K562 (cell line): ENCODE measurements around the gene ESPL1. TPM values are rescaled to one million over a fixed set of nuclear protein-coding genes. Genes with fewer than 3 reads are reported as not detected.

Experiments
- ATAC-seq: fragments of 200-7000 bp; cut with Tn5 transposase; 3 replicates; pipeline ENCODE4 v1.9.1; 2020; ENCODE audit warnings: moderate library complexity
- BruUV-seq: library from RNA; stranded (reverse); fragments of 400-500 nt; replicated peaks from 2 replicates; lab custom pipeline; 2021; lab: Mats Ljungman, UMichigan
- CTCF ChIA-PET: fragments of 300-600 bp; formaldehyde crosslinking; extraction: SDS; loops from one replicate; lab custom pipeline; 2021; ENCODE audit warnings: low intra/inter-chr PET ratio; lab: Yijun Ruan, JAX
- POLR2A ChIA-PET: fragments of 300-600, 350-650 bp; sonication (Branson Sonifier 250); formaldehyde crosslinking; extraction: SDS; loops from one replicate; lab custom pipeline; 2021; ENCODE audit warnings: antibody characterized with exemption, inconsistent platforms; lab: Yijun Ruan, JAX
- DNase-seq, 4 experiments: peaks; one replicate each; pipeline versions ENCODE4 v3.0.0 to v3.0.0-alpha.2; 2011 to 2018; ENCODE audit warnings: low spot score in 3 of 4, mixed read lengths in 3 of 4; ENCODE audit errors: extremely low read depth in 1 of 4
- FAIRE-seq: peaks from 2 replicates; lab custom pipeline; 2011; peaks lifted over from hg19 to GRCh38; lab: Jason Lieb, UNC
- H2AFZ ChIP-seq: 2 replicates; pipeline ENCODE4 v1.6.0; 2011; ENCODE audit warnings: low read depth, low read length, control low read depth, inconsistent platforms
- H3K27ac ChIP-seq: fragments of 200-600 bp; 3 replicates; pipeline ENCODE4 v1.8.0; 2011; ENCODE audit warnings: low read depth, mild to moderate bottlenecking, control low read depth, inconsistent platforms, low read length, moderate library complexity, mixed read lengths; ENCODE audit errors: extremely low read depth
- H3K27me3 ChIP-seq, 2 experiments: fragments of 300-600 bp in 1 of 2; 2 replicates in 1 of 2; 3 replicates in 1 of 2; pipeline versions ENCODE4 v1.6.0 to v1.8.0; 2011; ENCODE audit warnings: inconsistent platforms in 2 of 2, low read length in 2 of 2, mild to moderate bottlenecking in 1 of 2, mixed read lengths in 1 of 2, moderate library complexity in 1 of 2; ENCODE audit not compliant: control insufficient read depth in 2 of 2, insufficient read depth in 2 of 2
- H3K36me3 ChIP-seq: fragments of 300-600 bp; 3 replicates; pipeline ENCODE4 v1.8.0; 2011; ENCODE audit warnings: mild to moderate bottlenecking, low read length, inconsistent platforms; ENCODE audit not compliant: control insufficient read depth, insufficient read depth
- H3K4me1 ChIP-seq, 2 experiments: fragments of 200-600 bp in 1 of 2; replicated peaks in 1 of 2; 2 replicates in 1 of 2; 3 replicates in 1 of 2; pipeline versions ENCODE4 v1.5.1 to v1.8.0; 2011; ENCODE audit warnings: inconsistent platforms in 2 of 2, low read length in 2 of 2, mild to moderate bottlenecking in 1 of 2, mixed read lengths in 1 of 2, moderate library complexity in 1 of 2; ENCODE audit not compliant: control insufficient read depth in 2 of 2, insufficient read depth in 2 of 2
- H3K4me2 ChIP-seq: 2 replicates; pipeline ENCODE4 v1.6.1; 2011; ENCODE audit warnings: low read length, control low read depth, inconsistent platforms, mixed read lengths; ENCODE audit not compliant: insufficient read depth
- H3K4me3 ChIP-seq: fragments of 200-600 bp; sonication (generic), shearing (Covaris generic); 2 replicates; pipeline ENCODE4 v1.5.1; 2016; ENCODE audit warnings: control low read depth, inconsistent platforms
- H3K79me2 ChIP-seq: fragments of 200-600 bp; 3 replicates; pipeline ENCODE4 v1.8.0; 2011; ENCODE audit warnings: low read length, inconsistent platforms; ENCODE audit not compliant: control insufficient read depth, insufficient read depth
- H3K9ac ChIP-seq, 2 experiments: 2 replicates each; pipeline versions ENCODE4 v1.6.0 to v1.6.1; 2011; ENCODE audit warnings: low read depth in 2 of 2, low read length in 2 of 2, control low read depth in 1 of 2, inconsistent platforms in 1 of 2, mild to moderate bottlenecking in 1 of 2, mixed read lengths in 1 of 2; ENCODE audit not compliant: insufficient read depth in 1 of 2
- H3K9me1 ChIP-seq: one replicate; pipeline ENCODE4 v1.6.0; 2011; ENCODE audit warnings: inconsistent platforms, mild to moderate bottlenecking, low read length, moderate library complexity; ENCODE audit not compliant: control insufficient read depth, insufficient read depth
- H3K9me3 ChIP-seq: replicated peaks from 2 replicates; pipeline ENCODE4 v1.5.1; 2011; ENCODE audit warnings: low read depth, low read length, inconsistent platforms; ENCODE audit not compliant: control insufficient read depth, insufficient read depth
- H4K20me1 ChIP-seq: replicated peaks from 2 replicates; pipeline ENCODE4 v1.6.1; 2011; ENCODE audit warnings: low read length, inconsistent platforms, mixed read lengths; ENCODE audit not compliant: control insufficient read depth, insufficient read depth
- HNRNPLL ChIP-seq: fragments of 200-400 bp; formaldehyde crosslinking; IDR thresholded peaks from 2 replicates; pipeline ENCODE4 v1.6.1; 2017; ENCODE audit warnings: low read length, low read depth, mild to moderate bottlenecking; ENCODE audit not compliant: poor library complexity, severe bottlenecking
- JUNB ChIP-seq: fragments of 450-650 bp; formaldehyde crosslinking; conservative IDR thresholded peaks from 2 replicates; pipeline ENCODE4 v1.4.0; 2020; ENCODE audit warnings: mild to moderate bottlenecking
- MITF ChIP-seq: IDR thresholded peaks from 2 replicates; pipeline ENCODE4 v1.6.1; 2014; ENCODE audit warnings: antibody characterized with exemption
- NKRF ChIP-seq: fragments of 450-650 bp; IDR thresholded peaks from 2 replicates; pipeline ENCODE4 v1.6.1; 2016; ENCODE audit warnings: borderline replicate concordance
- SMAD4 ChIP-seq: fragments of 250-450 bp; sonication (Bioruptor Pico); conservative IDR thresholded peaks from 2 replicates; pipeline ENCODE4 v1.8.0; 2021; ENCODE audit warnings: inconsistent platforms, mild to moderate bottlenecking, moderate library complexity
- SP2 ChIP-seq: IDR thresholded peaks from 2 replicates; pipeline ENCODE4 v1.6.1; 2011; ENCODE audit warnings: mild to moderate bottlenecking, low read depth, low read length, moderate library complexity; ENCODE audit not compliant: poor library complexity, severe bottlenecking; ENCODE audit errors: extremely low read depth
- SRF ChIP-seq, 2 experiments: fragments of 250-450, 450-650 bp in 1 of 2; sonication (Bioruptor Pico) in 1 of 2; sonication (generic) in 1 of 2; formaldehyde crosslinking; IDR thresholded peaks; 2 replicates each; pipeline versions ENCODE4 v1.5.0 to v1.5.1; 2020 to 2022; ENCODE audit warnings: mild to moderate bottlenecking in 1 of 2, missing genetic modification reagents in 1 of 2
- TSHZ1 ChIP-seq: fragments of 250-450 bp; sonication (Bioruptor Pico); IDR thresholded peaks from 2 replicates; pipeline ENCODE4 v1.4.0; 2020; ENCODE audit warnings: mild to moderate bottlenecking, moderate library complexity
- ZNF561 ChIP-seq: fragments of 450-650 bp; formaldehyde crosslinking; conservative IDR thresholded peaks from 2 replicates; pipeline ENCODE4 v1.4.0; 2020; ENCODE audit warnings: mild to moderate bottlenecking, moderate library complexity
- WGBS: fragments of 100-300 bp; shearing (Covaris generic); methylation state at CpG from one replicate; pipeline ENCODE4 v1.1.6; 2016; ENCODE audit warnings: low coverage, mixed read lengths; ENCODE audit not compliant: insufficient coverage; ENCODE audit errors: missing lambda C conversion rate; 5-methylcytosine and 5-hydroxymethylcytosine counted together
- in situ Hi-C: fragments of 300-500 bp; cut with MboI; formaldehyde crosslinking; loops from 4 replicates; pipeline ENCODE4 v1.15.0; 2018; ENCODE audit warnings: inconsistent platforms, mixed read lengths
- intact Hi-C: fragments of 100-400 bp; cut with micrococcal nuclease; formaldehyde crosslinking; loops from 2 replicates; pipeline ENCODE4 v1.14.2; 2022
- polyA plus RNA-seq, 8 experiments: library from polyadenylated mRNA; depleted of rRNA in 4 of 8; stranded (reverse) in 5 of 8; unstranded in 3 of 8; fragments of >200 nt; fragmentation: Nextera tagmentation in 2 of 8; fragmentation: Illumina TruSeq in 1 of 8; extraction: Ambion mirVana in 2 of 8; extraction: Trizol in 1 of 8; gene quantifications; 2 replicates each; pipeline versions ENCODE4 v1.2.1 to v1.2.3, GENCODE V29; 2011 to 2014; ENCODE audit warnings: inconsistent platforms in 1 of 8, missing spikeins in 1 of 8
- total RNA-seq, 7 experiments: library from RNA; depleted of rRNA in 6 of 7; stranded (reverse); fragments of >200 nt in 6 of 7; fragmentation: Illumina TruSeq in 2 of 7; extraction: Trizol in 2 of 7; gene quantifications; 2 replicates each; pipeline versions ENCODE4 v1.2.1 to v1.2.3, GENCODE V29; 2011 to 2021; ENCODE audit warnings: low replicate concordance in 1 of 7

The ESPL1 gene
- total and polyA plus RNA-seq, 9 of the 15 experiments (the other 6 are each of a cell fraction or from before 2014, with no cell fraction given) = 1.2 to 55.0 (median 18.7) TPM

- POLR2A ChIA-PET = interaction anchor here (0.6 to 1.2 kb wide), 2 partner anchors 14 to 17 kb away, joined by 3 to 6 read pairs; partner anchors contain the start of gene AAAS
- FAIRE-seq = no peak
- in situ Hi-C loops = no loop called here
Measured at GRCh38 chr12:53306826-53307225, 38.7 kb downstream of the ESPL1 start.

More at GRCh38 chr12:53306826-53307225, 38.7 kb downstream of the ESPL1 start:
- Histone ChIP-seq H3K79me2 (no peaks in the 10 kb centered on the region; the same call in 1 of the 3 replicates), H3K9me3 (no peaks in the 10 kb centered on the region), H3K27me3 (no peaks in the 10 kb centered on the region), H3K4me3 (no peak overlapping the region), H4K20me1 (no peaks in the 10 kb centered on the region), H3K9ac (no peak overlapping the region; a peak in 1 of 4 replicates), H3K27ac (no peak overlapping the region), H3K4me1 (peaks cover 14 to 17% of the 10 kb centered on the region in 2 experiments; a peak in 4 of 5 replicates), H3K9me1 (peaks cover 3% of the 10 kb centered on the region), H3K4me2 (no peak overlapping the region), H2AFZ (no peak overlapping the region), H3K36me3 (peaks cover 67% of the 10 kb centered on the region)
- CTCF ChIA-PET = no interaction called here
- intact Hi-C loops = no loop called here
- TF ChIP-seq HNRNPLL (no peak), NKRF (no peak), MITF (no peak), JUNB (no peak), SP2 (no peak), SMAD4 (no peak), ZNF561 (no peak), SRF (CRISPR knock-in tag; IDR thresholded peaks at IDR 0.05) (no peak), TSHZ1 (no peak)
- BruUV-seq = no TSS peak
- DNase-seq (no peak), ATAC-seq (no peak)
- 90% methylated on average over 10 of the region's 10 CpGs for WGBS
